Measurements from ENCODE around the gene ANKRD53. TPM values are rescaled to one million over a fixed set of nuclear protein-coding genes. Genes with fewer than 3 reads are reported as not detected.

The ANKRD53 gene
- total and polyA plus RNA-seq, 2 donors (not counting 3 experiments of a cell fraction or from before 2014, with no cell fraction given) = 1.3 to 1.4 TPM

- intact Hi-C loops (cut with micrococcal nuclease) = no loop called here
- no peaks in the 10 kb centered on the region for H3K36me3 ChIP-seq (ENCODE audit: control insufficient read depth in 2 of 2, extremely low read depth in 1 of 2, insufficient read depth in 2 of 2, low read length in 2 of 2)
- H3K4me1 ChIP-seq (ENCODE audit: control insufficient read depth, extremely low read depth, insufficient read depth, low read length) = no peaks in the 10 kb centered on the region
- TF ChIP-seq POLR2A (IDR thresholded peaks at IDR 0.05; ENCODE audit: low read depth, low read length) (no peak), GATA2 (IDR thresholded peaks at IDR 0.05; ENCODE audit: insufficient read depth, insufficient read length, low read depth, low read length) (no peak), CTCF (IDR thresholded peaks at IDR 0.05; ENCODE audit: extremely low read depth in 1 of 2, insufficient read depth in 1 of 2, low read depth in 1 of 2, low read length in 2 of 2) (no peak), MAX (IDR thresholded peaks at IDR 0.05; ENCODE audit: insufficient read depth, insufficient read length) (no peak), POLR2AphosphoS5 (IDR thresholded peaks at IDR 0.05; ENCODE audit: insufficient read depth, low read depth, low read length) (no peak), JUN (IDR thresholded peaks at IDR 0.05; ENCODE audit: borderline replicate concordance, insufficient read depth, insufficient read length, low read depth) (no peak), MYC (IDR thresholded peaks at IDR 0.05; ENCODE audit: low read depth, low read length) (no peak), EZH2 (IDR thresholded peaks at IDR 0.05; ENCODE audit: borderline replicate concordance, low read depth, low read length, severe bottlenecking) (no peak), FOS (IDR thresholded peaks at IDR 0.05; ENCODE audit: borderline replicate concordance, insufficient read depth, low read length) (no peak)
- no peak overlapping the region for H3K4me3 ChIP-seq (replicated peaks in 1 of 3; ENCODE audit: insufficient read depth in 1 of 3, low read depth in 1 of 3, low read length in 3 of 3)
- no peaks in the 10 kb centered on the region for H3K9me3 ChIP-seq (replicated peaks; ENCODE audit: control insufficient read depth, insufficient read depth, low read length)
- POLR2A ChIA-PET = no interaction called here
- FAIRE-seq (no peak), DNase-seq (ENCODE audit: low read depth, low spot score) (no peak)
- no peaks in the 10 kb centered on the region for H3K79me2 ChIP-seq (ENCODE audit: control insufficient read depth, insufficient read depth, low read length)
- CTCF ChIA-PET = interaction anchor here (1.2 to 4.8 kb wide), 5 partner anchors 9 to 67 kb away, joined by 3 to 29 read pairs (median 4); no protein-coding TSS in a partner anchor
- dilution Hi-C loops (cut with MboI; ENCODE audit: extremely low pct_ligation_motif_present, low sequenced_read_pairs) = no loop called here
- H3K9me1 ChIP-seq (replicated peaks; ENCODE audit: control insufficient read depth, extremely low read depth, insufficient read depth, low read length) = no peaks in the 10 kb centered on the region
- no peaks in the 10 kb centered on the region for H4K20me1 ChIP-seq (replicated peaks; ENCODE audit: control insufficient read depth, extremely low read depth, insufficient read depth, low read length)
- no peak overlapping the region for H3K9ac ChIP-seq (replicated peaks; ENCODE audit: extremely low read depth, insufficient read depth, low read length)
- BruUV-seq (replicated peaks) = no TSS peak
- H2AFZ ChIP-seq (ENCODE audit: low read depth, low read length) = no peak overlapping the region
- no peak overlapping the region for H3K4me2 ChIP-seq (ENCODE audit: insufficient read depth, low read length)
- peaks cover 0 to 11% of the 10 kb centered on the region in 2 experiments for H3K27me3 ChIP-seq (ENCODE audit: control insufficient read depth in 2 of 2, insufficient read depth in 2 of 2, low read length in 2 of 2)
- no peak overlapping the region for H3K27ac ChIP-seq (ENCODE audit: insufficient read depth, low read depth, low read length)
Observed at GRCh38 chr2:70937866-70938585, 40.4 kb upstream of the ANKRD53 start.

All from endothelial cell of umbilical vein (primary cell).